NB4 (cell line): ENCODE data around the gene ALKAL2.

Experiments
- CTCF ChIP-seq: IDR thresholded peaks from one replicate; pipeline ENCODE4 v1.5.1; 2012; ENCODE audit warnings: low read depth, low read length
- MAX ChIP-seq: IDR thresholded peaks from 2 replicates; pipeline ENCODE4 v1.6.1; 2011; ENCODE audit warnings: low read depth, low read length
- MYC ChIP-seq: IDR thresholded peaks from 2 replicates; pipeline ENCODE4 v1.6.1; 2011; ENCODE audit warnings: low read depth, low read length
- POLR2A ChIP-seq: IDR thresholded peaks from 2 replicates; pipeline ENCODE4 v1.6.1; 2011; ENCODE audit warnings: mild to moderate bottlenecking; ENCODE audit not compliant: insufficient read length; ENCODE audit errors: extremely low read depth

GRCh38 chr2:249538-250042 lies 38.3 kb downstream of the ALKAL2 start:
- TF ChIP-seq CTCF, result no peak
- TF ChIP-seq POLR2A, result no peak
- no peak for TF ChIP-seq MYC
- TF ChIP-seq MAX, result no peak
